IMR-90 (cell line): Measurements from ENCODE around the gene SLX4. TPM values are rescaled to one million over a fixed set of nuclear protein-coding genes. Genes with fewer than 3 reads are reported as not detected.

Experiments
- ATAC-seq: fragments of 200-7000 bp; cut with Tn5 transposase; 2 replicates; pipeline ENCODE4 v1.9.1; 2020; ENCODE audit warnings: low read depth, mild to moderate bottlenecking, moderate library complexity
- BruUV-seq: library from RNA; stranded (reverse); fragments of 400-500 nt; replicated peaks from 2 replicates; lab custom pipeline; 2021; lab: Mats Ljungman, UMichigan
- CTCF ChIA-PET: fragments of 300-600 bp; formaldehyde crosslinking; extraction: SDS; loops from one replicate; lab custom pipeline; 2021; ENCODE audit warnings: antibody characterized with exemption; lab: Yijun Ruan, JAX
- POLR2A ChIA-PET: fragments of 300-600 bp; sonication (Branson Sonifier 250); formaldehyde crosslinking; loops from one replicate; lab custom pipeline; 2022; ENCODE audit warnings: antibody characterized with exemption; ENCODE audit not compliant: unreplicated experiment; lab: Charles Lee
- DNase-seq: peaks from one replicate; pipeline ENCODE4 v3.0.0; 2013
- H2AFZ ChIP-seq: replicated peaks from 2 replicates; pipeline ENCODE3; 2013; ENCODE audit warnings: low read length, mild to moderate bottlenecking; ENCODE audit not compliant: poor library complexity
- H2AK5ac ChIP-seq: 2 replicates; pipeline ENCODE4 v1.6.1; 2013; ENCODE audit warnings: low read depth, low read length, inconsistent platforms
- H2AK9ac ChIP-seq: replicated peaks from 2 replicates; pipeline ENCODE3; 2013; ENCODE audit warnings: mild to moderate bottlenecking, low read depth, low read length, moderate library complexity; ENCODE audit not compliant: poor library complexity
- H2BK120ac ChIP-seq: 2 replicates; pipeline ENCODE4 v1.6.1; 2013; ENCODE audit warnings: low read depth, low read length, inconsistent platforms
- H2BK15ac ChIP-seq: 3 replicates; pipeline ENCODE4 v1.6.1; 2013; ENCODE audit warnings: low read depth, low read length, inconsistent platforms
- H2BK20ac ChIP-seq: 2 replicates; pipeline ENCODE4 v1.6.1; 2013; ENCODE audit warnings: low read depth, mild to moderate bottlenecking, inconsistent platforms, low read length, moderate library complexity
- H2BK5ac ChIP-seq: 2 replicates; pipeline ENCODE4 v1.6.1; 2013; ENCODE audit warnings: mild to moderate bottlenecking, low read depth, low read length, inconsistent platforms; ENCODE audit not compliant: poor library complexity, severe bottlenecking
- H3K14ac ChIP-seq: replicated peaks from 2 replicates; pipeline ENCODE4 v1.6.1; 2013; ENCODE audit warnings: low read depth, low read length, inconsistent platforms
- H3K18ac ChIP-seq: 2 replicates; pipeline ENCODE4 v1.6.1; 2013; ENCODE audit warnings: low read depth, low read length, control low read depth
- H3K23ac ChIP-seq: 2 replicates; pipeline ENCODE4 v1.6.1; 2013; ENCODE audit warnings: low read depth, low read length, inconsistent platforms
- H3K27ac ChIP-seq: 2 replicates; pipeline ENCODE4 v1.5.1; 2013; ENCODE audit warnings: mild to moderate bottlenecking, control low read depth, low read length; ENCODE audit not compliant: insufficient read depth
- H3K27me3 ChIP-seq: 2 replicates; pipeline ENCODE4 v1.6.1; 2013; ENCODE audit warnings: low read length; ENCODE audit not compliant: control insufficient read depth, insufficient read depth
- H3K36me3 ChIP-seq: 2 replicates; pipeline ENCODE4 v1.6.1; 2013; ENCODE audit warnings: low read length, mixed read lengths; ENCODE audit not compliant: control insufficient read depth, insufficient read depth
- H3K4ac ChIP-seq: 2 replicates; pipeline ENCODE4 v1.6.1; 2013; ENCODE audit warnings: low read depth, low read length, inconsistent platforms
- H3K4me1 ChIP-seq: 2 replicates; pipeline ENCODE4 v1.6.1; 2013; ENCODE audit warnings: low read length, mixed read lengths; ENCODE audit not compliant: control insufficient read depth, insufficient read depth
- H3K4me2 ChIP-seq: 2 replicates; pipeline ENCODE4 v1.6.1; 2013; ENCODE audit warnings: low read depth, mild to moderate bottlenecking, control low read depth, low read length, moderate library complexity
- H3K4me3 ChIP-seq: 2 replicates; pipeline ENCODE4 v1.5.1; 2013; ENCODE audit warnings: low read depth, mild to moderate bottlenecking, control low read depth, low read length, moderate library complexity; ENCODE audit not compliant: insufficient read depth
- H3K56ac ChIP-seq: 2 replicates; pipeline ENCODE4 v1.6.1; 2013; ENCODE audit warnings: low read length, inconsistent platforms; ENCODE audit not compliant: insufficient read depth; ENCODE audit errors: extremely low read depth
- H3K79me1 ChIP-seq, 2 experiments: 2 replicates each; pipeline ENCODE4 v1.6.1; 2013; ENCODE audit warnings: low read length in 2 of 2, inconsistent platforms in 1 of 2, low read depth in 1 of 2
- H3K9ac ChIP-seq: 2 replicates; pipeline ENCODE4 v1.6.1; 2013; ENCODE audit warnings: low read depth, low read length, control low read depth
- H3K9me1 ChIP-seq: 2 replicates; pipeline ENCODE4 v1.6.1; 2013; ENCODE audit warnings: low read length, inconsistent platforms; ENCODE audit not compliant: insufficient read depth
- H3K9me3 ChIP-seq: 2 replicates; pipeline ENCODE4 v1.6.1; 2013; ENCODE audit warnings: low read length; ENCODE audit not compliant: control insufficient read depth, insufficient read depth
- H4K20me1 ChIP-seq: 2 replicates; pipeline ENCODE4 v1.6.1; 2013; ENCODE audit warnings: low read length, inconsistent platforms; ENCODE audit not compliant: insufficient read depth
- H4K5ac ChIP-seq: 2 replicates; pipeline ENCODE4 v1.6.1; 2013; ENCODE audit warnings: mild to moderate bottlenecking, low read depth, low read length, control low read depth
- H4K8ac ChIP-seq, 2 experiments: 2 replicates each; pipeline ENCODE4 v1.6.1; 2013; ENCODE audit warnings: low read depth in 2 of 2, low read length in 2 of 2, control low read depth in 1 of 2, inconsistent platforms in 1 of 2
- H4K91ac ChIP-seq: 2 replicates; pipeline ENCODE4 v1.6.1; 2013; ENCODE audit warnings: low read depth, low read length, inconsistent platforms; ENCODE audit not compliant: insufficient read depth
- BHLHE40 ChIP-seq: fragments of 150-350 bp; IDR thresholded peaks from 2 replicates; pipeline ENCODE4 v1.6.1; 2016; ENCODE audit warnings: mild to moderate bottlenecking, low read depth, low read length
- CEBPB ChIP-seq: IDR thresholded peaks from 2 replicates; pipeline ENCODE4 v1.6.1; 2012; ENCODE audit warnings: low read depth, low read length, improper control_type of control experiment
- CHD1 ChIP-seq: IDR thresholded peaks from 2 replicates; pipeline ENCODE4 v1.6.1; 2012; ENCODE audit warnings: low read depth, low read length, improper control_type of control experiment
- CTCF ChIP-seq: conservative IDR thresholded peaks from 2 replicates; pipeline ENCODE4 v1.5.1; 2012; ENCODE audit warnings: mild to moderate bottlenecking, low read depth, low read length, improper control_type of control experiment
- ELK1 ChIP-seq: fragments of 150-350 bp; IDR thresholded peaks from 2 replicates; pipeline ENCODE4 v1.6.1; 2016; ENCODE audit warnings: low read depth, mild to moderate bottlenecking, low read length, moderate library complexity, borderline replicate concordance
- FOS ChIP-seq: fragments of 150-350 bp; IDR thresholded peaks from 2 replicates; pipeline ENCODE4 v1.6.1; 2016; ENCODE audit warnings: low read depth, low read length
- MAFK ChIP-seq: IDR thresholded peaks from 2 replicates; pipeline ENCODE4 v1.6.1; 2012; ENCODE audit warnings: low read depth, low read length, improper control_type of control experiment
- MAZ ChIP-seq: IDR thresholded peaks from 2 replicates; pipeline ENCODE4 v1.6.1; 2012; ENCODE audit warnings: low read depth, mild to moderate bottlenecking, low read length, improper control_type of control experiment, moderate library complexity, borderline replicate concordance
- MXI1 ChIP-seq: IDR thresholded peaks from 2 replicates; pipeline ENCODE4 v1.6.1; 2012; ENCODE audit warnings: low read depth, mild to moderate bottlenecking, low read length, moderate library complexity, borderline replicate concordance
- NFE2L2 ChIP-seq: fragments of 150-350 bp; IDR thresholded peaks from 2 replicates; pipeline ENCODE4 v1.6.1; 2016; ENCODE audit warnings: low read depth, mild to moderate bottlenecking, low read length
- POLR2A ChIP-seq: IDR thresholded peaks from 2 replicates; pipeline ENCODE4 v1.6.1; 2012; ENCODE audit warnings: mild to moderate bottlenecking, low read depth, low read length
- RAD21 ChIP-seq: IDR thresholded peaks from 2 replicates; pipeline ENCODE4 v1.6.1; 2012; ENCODE audit warnings: low read length, improper control_type of control experiment
- RCOR1 ChIP-seq: IDR thresholded peaks from 2 replicates; pipeline ENCODE4 v1.6.1; 2012; ENCODE audit warnings: mild to moderate bottlenecking, low read length, improper control_type of control experiment; ENCODE audit not compliant: insufficient replicate concordance
- RFX5 ChIP-seq: IDR thresholded peaks from 2 replicates; pipeline ENCODE4 v1.8.0; 2012; ENCODE audit warnings: low read depth, mild to moderate bottlenecking, low read length, moderate library complexity
- SMC3 ChIP-seq: fragments of 150-350 bp; IDR thresholded peaks from 2 replicates; pipeline ENCODE4 v1.6.1; 2016; ENCODE audit warnings: low read depth, mild to moderate bottlenecking, antibody characterized with exemption, low read length, moderate library complexity
- USF2 ChIP-seq: fragments of 150-350 bp; IDR thresholded peaks from 2 replicates; pipeline ENCODE4 v1.6.1; 2017; ENCODE audit warnings: mild to moderate bottlenecking, antibody characterized with exemption, low read length, low read depth
- WGBS, 2 experiments: methylation state at CpG; one replicate each; pipeline versions ENCODE4 v1.1.5 to v1.1.7; 2013; ENCODE audit warnings: missing lambda C conversion rate in 2 of 2; ENCODE audit not compliant: insufficient read length in 1 of 2; ENCODE audit errors: extremely low coverage in 2 of 2; 5-methylcytosine and 5-hydroxymethylcytosine counted together
- dilution Hi-C: fragments of 300-500 bp; cut with HindIII; formaldehyde crosslinking; loops from one replicate; pipeline ENCODE4 v1.14.3; 2018; ENCODE audit warnings: low sequenced_read_pairs; ENCODE audit not compliant: unreplicated experiment
- in situ Hi-C: fragments of 300-500 bp; cut with MboI; formaldehyde crosslinking; loops from 3 replicates; pipeline ENCODE4 v1.14.3; 2019; ENCODE audit warnings: low sequenced_read_pairs, inconsistent platforms, mixed read lengths
- intact Hi-C: fragments of 100-400 bp; cut with micrococcal nuclease; formaldehyde crosslinking; loops from 2 replicates; pipeline ENCODE4 v1.10.0; 2022
- polyA plus RNA-seq, 3 experiments: library from polyadenylated mRNA; depleted of rRNA; stranded (reverse); fragments of >200 nt; gene quantifications; 2 replicates each; pipeline ENCODE4 v1.2.3, GENCODE V29; 2012; ENCODE audit warnings: low replicate concordance in 1 of 3
- total RNA-seq: library from RNA; depleted of rRNA; stranded (reverse); fragments of >200 nt; gene quantifications from 2 replicates; pipeline ENCODE4 v1.2.3, GENCODE V29; 2012

Gene SLX4
- total and polyA plus RNA-seq, 2 of the 4 experiments (the other 2 are of a cell fraction): 1.3 to 3.1 TPM

GRCh38 chr16:3577302-3577752 lies 34.1 kb downstream of the SLX4 start, which contains the start of gene NLRC3:
Gene NLRC3, minus strand, starts transcription at chr16:3577403. Its CDS starts 12,367 bp downstream, at chr16:3565036.
- dilution Hi-C loops: no loop called here
- Histone ChIP-seq H3K56ac (no peak within 1 kb of the TSS), H2BK5ac (no peak within 1 kb of the TSS), H2BK120ac (no peak within 1 kb of the TSS), H2AFZ (peak within 1 kb of the TSS; percentile 51), H3K9me3 (no peaks in the 10 kb centered on the region), H4K5ac (no peak within 1 kb of the TSS), H4K20me1 (no peaks in the 10 kb centered on the region), H3K4me2 (no peak within 1 kb of the TSS), H2BK20ac (no peak within 1 kb of the TSS), H3K9me1 (no peaks in the 10 kb centered on the region), H2BK15ac (no peak within 1 kb of the TSS), H3K36me3 (no peaks in the 10 kb centered on the region; the same call in 1 of the 2 replicates), H3K79me1 (no peaks in the 10 kb centered on the region), H3K23ac (no peak within 1 kb of the TSS), H3K27me3 (peaks cover 4% of the 10 kb centered on the region), H3K4ac (no peak within 1 kb of the TSS), H4K91ac (no peak within 1 kb of the TSS), H3K4me1 (no peaks in the 10 kb centered on the region; the same call in 1 of the 2 replicates), H2AK5ac (no peak within 1 kb of the TSS), H3K27ac (no peak within 1 kb of the TSS), H4K8ac (no peak within 1 kb of the TSS), H3K9ac (no peak within 1 kb of the TSS), H3K14ac (no peak within 1 kb of the TSS), H3K18ac (no peak within 1 kb of the TSS), H2AK9ac (peak within 1 kb of the TSS; percentile 42), H3K4me3 (no peak within 1 kb of the TSS)
- BruUV-seq: no TSS peak
- no peak for TF ChIP-seq CTCF
- TF ChIP-seq CEBPB: no peak
- TF ChIP-seq CHD1: no peak
- TF ChIP-seq RCOR1: no peak
- no peak for TF ChIP-seq MAZ
- no peak for TF ChIP-seq RAD21
- no peak for TF ChIP-seq MAFK
- TF ChIP-seq USF2: no peak
- TF ChIP-seq FOS: no peak
- no peak for TF ChIP-seq MXI1
- no peak for TF ChIP-seq ELK1
- no peak for TF ChIP-seq POLR2A
- TF ChIP-seq NFE2L2: no peak
- no peak for TF ChIP-seq RFX5
- TF ChIP-seq SMC3: no peak
- TF ChIP-seq BHLHE40: no peak
- in situ Hi-C loops: no loop called here
- POLR2A ChIA-PET: no interaction called here
- ATAC-seq (no peak), DNase-seq (no peak)
- CTCF ChIA-PET: no interaction called here
- 78% methylated on average over 4 of the region's 18 CpGs; no CpG with 5 or more reads in 1 of the 2 experiments for WGBS, 2 experiments
- intact Hi-C loops: no loop called here
